Kasumi-1 (cell line): ENCODE results near the gene TM6SF1.
A peak's percentile ranks its signal among the peaks of the same experiment; 100 is the strongest.
"Not testable (repeated sequence)": the region's sequence is repeated elsewhere in the genome, so short reads cannot be mapped to it uniquely, and the experiment has no call there.

Source experiments
- DNase-seq, 2 experiments: peaks; one replicate each; lab custom pipeline; 2025; lab: John Stamatoyannopoulos, UW

The TM6SF1 gene

DNA sequence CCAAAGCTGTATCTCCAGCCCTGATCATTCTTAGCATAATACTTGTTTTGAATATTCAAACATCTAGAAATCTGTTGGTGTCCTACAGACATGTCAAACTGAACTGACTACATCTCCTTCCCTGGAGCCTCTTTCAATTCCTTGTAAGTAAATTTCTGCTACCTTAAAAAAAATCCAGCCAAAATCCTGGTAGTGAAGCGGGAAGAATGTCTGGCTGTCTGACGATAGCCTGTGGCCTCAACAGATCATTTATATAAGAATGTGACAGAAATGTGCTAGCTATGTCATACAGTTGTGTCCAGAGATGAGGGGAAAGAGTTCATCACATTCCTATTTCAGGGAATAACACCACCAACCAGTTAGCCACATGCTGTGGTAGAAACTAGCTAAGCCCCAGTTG is 18.6 kb upstream of the TM6SF1 start:
- no peak for DNase-seq

DNA sequence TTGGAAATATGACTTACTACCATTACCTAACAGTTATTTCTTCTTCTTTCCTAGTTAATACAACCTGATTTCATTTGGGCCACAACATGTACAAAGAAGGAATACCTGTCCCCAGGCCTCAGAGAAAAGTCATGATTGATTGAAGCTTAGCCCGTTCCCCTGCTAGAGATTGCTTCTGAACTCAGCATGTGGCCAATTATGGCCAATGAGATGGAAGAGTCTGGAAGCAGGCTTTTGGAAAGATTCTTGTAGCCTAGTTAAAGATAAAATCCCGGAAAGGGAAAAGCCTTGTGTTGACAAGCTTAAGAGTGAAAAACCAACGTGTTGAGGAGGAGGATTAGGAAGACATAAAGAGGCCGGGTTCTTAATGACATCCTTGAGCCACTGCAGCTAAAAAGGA is 17.0 kb upstream of the TM6SF1 start:
- DNase-seq: no peak

DNA sequence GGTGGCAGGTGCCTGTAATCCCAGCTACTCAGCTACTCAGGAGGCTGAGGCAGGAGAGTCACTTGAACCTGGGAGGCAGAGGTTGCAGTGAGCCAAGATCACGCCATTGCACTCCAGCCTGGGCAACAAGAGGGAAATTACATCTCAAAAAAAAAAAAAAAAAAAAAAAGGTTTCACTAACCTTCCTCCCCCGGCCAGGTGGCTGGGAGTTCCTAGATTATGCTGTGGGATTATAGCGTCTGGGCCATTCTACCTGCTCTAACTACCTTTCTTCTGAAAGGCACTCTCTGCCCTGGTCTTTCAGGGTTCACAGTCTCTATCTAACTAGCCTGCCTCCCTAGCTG is 15.5 kb upstream of the TM6SF1 start:
- DNase-seq: not testable (repeated sequence)

DNA sequence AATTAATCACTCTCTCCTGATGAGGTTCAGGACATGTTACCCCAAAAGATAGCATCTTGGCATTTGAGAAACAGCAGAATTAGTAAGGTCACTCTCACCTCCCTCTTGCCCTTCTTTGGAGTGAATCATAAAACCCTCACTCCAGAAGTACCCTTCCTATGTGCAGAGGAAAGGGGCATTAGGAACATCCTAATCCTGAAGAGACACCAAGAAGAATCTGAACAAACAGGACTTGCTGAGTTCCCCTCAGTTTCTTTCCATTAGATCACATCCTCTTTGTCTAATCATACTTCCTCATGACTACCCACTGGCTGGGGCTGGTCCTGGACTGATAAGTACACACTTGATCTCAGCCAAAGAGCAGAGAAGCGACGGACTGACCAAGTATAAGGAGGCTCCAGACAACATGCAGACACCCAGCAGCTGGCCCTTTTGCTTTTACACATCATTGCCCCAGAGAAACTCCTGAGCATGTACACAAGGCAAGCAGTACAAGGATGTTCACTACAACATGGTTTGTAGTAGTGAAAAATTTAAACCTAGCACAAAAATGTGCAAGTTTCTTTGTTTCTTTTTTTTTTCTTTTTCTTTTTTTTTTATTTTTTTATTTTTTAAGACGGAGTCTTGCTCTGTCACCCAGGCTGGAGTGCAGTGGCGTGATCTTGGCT is 15.0 kb upstream of the TM6SF1 start:
- peak; percentile 81 to 82 for DNase-seq

DNA sequence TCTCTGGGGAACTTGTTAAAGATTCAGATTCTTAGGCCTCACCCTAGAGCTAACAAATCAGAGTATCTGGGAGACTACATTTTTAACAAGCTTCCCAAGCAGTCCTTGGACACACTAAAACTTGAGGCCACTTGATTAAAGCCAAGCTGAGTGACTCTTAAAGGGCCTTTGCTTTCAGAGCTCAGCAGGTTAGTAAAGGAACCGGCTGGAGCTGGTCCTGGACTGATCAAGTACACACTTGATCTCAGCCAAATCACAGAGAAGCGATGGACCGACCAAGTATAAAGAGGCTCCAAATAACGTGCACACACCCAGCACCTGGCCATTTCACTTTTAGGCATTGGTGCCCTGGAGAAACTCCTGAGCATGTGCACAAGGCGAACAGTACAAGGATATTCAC is 12.9 kb upstream of the TM6SF1 start:
- DNase-seq: no peak

DNA sequence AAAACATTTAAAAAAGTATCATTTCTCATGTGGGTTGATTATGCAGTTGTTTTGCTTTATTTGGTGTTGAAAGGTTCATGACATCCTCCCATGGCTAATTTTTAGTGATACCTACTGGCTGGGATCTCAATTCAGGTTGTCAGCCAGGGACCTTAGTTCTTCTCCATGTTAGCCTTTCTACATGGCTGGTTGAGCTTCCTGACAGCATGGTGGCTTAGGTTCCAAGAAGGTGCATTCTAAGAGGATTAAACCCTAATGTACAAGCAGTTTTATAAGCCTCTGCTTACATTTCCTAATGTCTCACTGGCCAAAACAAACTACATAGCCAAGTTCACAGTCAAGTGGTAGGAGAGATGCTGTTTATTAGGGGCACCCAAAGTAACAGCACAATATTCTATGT is 9.4 kb upstream of the TM6SF1 start:
- no peak for DNase-seq

DNA sequence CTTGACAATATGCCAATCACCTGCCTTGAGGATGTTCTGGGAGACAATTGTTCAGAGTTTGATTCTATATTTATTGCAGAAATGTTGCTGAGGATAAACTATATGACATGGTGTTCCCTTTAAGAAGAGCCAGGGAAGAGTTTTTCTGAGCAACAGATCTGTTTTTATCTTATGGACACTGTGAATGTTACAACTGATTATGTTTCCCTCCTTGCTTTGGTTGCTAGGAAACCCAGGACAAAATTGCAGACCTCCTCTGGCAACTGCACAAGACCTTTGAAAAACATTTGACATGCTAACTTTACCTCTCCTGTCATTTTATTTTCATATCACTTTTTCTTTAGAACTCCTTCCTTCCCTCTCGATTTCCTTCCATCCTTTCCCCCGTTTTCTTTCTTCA is 8.2 kb upstream of the TM6SF1 start:
- DNase-seq: no peak

DNA sequence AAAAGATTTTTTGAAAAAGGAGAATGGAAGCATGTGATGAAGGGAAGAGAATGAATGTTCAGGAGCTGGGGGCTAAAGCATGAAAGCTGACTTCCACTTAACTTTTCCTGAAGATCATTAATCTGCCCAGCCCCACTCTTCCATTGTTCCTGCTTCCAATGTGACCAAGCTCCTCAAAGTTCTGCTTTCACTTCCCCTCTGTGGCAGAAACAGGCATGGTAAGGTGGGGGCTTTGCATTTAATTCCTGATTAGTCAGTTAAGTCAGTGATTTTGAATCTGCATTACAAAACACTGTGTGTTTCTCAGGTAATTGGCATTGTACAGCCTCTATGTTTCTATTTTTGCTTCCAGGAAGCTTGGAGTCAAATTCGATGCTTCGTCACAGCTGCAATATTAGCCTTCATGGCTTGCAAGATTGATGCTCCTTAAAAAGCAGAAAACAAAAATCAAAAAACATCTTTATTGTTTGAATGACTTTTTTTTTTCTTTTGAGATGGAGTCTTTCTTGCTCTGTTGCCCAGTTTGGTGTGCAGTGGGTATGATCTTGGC is 7.3 kb upstream of the TM6SF1 start:
- no peak for DNase-seq

DNA sequence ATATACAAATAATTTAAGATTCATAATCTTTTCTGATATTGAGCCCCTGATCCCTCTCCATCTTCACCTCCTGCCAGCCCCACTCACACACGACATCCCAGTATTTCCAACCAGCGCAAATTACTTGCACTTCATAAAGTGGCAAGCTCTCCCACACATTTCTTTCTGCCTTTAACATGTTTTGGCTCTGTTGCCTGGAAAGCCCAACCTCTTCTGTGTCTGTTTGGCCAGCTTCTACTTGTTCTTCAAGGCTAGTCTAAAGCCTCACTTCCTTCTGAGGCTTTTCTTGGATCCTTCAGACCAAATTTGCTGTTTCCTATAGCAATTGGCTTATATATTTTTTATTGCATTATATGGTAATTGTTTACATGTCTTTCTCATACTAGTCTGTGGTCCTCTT is 5.1 kb upstream of the TM6SF1 start:
- no peak for DNase-seq

DNA sequence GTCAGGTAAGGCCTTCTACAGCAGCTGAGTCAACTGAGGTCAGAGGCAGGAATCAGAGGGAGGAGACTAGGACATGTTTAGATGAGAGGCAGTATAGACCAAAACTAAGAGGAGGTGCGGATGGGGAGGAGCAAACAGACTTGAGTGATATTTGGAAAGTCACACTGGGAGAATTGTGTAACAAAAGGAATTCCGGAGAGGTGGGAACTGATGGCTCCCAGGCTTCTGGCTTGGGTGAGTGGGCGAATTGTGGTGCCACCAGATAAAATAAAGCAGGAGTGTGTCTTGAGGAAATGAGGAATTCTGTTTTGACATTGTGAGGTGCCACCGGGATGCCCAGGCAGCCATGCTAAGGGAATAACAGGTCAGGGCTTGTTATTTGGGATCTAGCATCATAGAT is 3.3 kb upstream of the TM6SF1 start:
- no peak for DNase-seq

DNA sequence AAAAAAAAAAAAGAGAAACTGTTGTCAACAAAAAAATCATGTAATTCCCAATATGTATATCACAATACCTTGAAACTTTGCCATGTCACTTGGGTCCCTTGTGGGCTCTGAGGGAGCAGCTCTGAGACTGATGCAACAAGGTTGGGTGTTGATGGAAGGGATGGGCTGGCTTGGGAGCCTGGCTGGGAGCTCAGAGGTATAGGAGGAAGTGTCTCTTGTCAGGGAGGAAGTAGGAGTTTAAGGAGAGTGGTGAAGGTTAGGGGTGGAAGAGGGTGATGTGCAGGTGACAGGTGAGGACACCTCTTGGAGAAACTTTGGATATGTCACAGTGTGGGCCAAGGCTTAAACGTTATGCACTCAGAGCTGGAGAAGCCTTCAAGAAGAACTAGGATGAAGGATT is 2.0 kb upstream of the TM6SF1 start:
- DNase-seq: no peak

DNA sequence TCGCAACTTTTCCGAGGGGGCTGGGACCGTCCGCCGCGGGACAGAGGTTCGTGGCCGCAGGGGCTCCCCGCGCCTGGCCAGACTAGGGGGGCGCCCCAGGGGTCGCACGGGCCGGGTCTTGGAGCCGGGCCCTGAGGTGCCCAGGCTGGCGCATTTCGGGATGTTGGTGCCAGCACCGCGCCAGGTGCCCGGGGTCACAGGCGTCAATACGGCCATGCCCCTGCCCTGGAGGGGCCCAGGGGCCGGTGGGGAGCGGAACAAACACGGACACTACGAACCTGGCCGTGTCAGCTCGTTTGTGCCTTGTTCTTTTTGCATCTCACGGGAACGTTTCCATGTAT is 366 bp downstream of the TM6SF1 start:
- DNase-seq: no peak

DNA sequence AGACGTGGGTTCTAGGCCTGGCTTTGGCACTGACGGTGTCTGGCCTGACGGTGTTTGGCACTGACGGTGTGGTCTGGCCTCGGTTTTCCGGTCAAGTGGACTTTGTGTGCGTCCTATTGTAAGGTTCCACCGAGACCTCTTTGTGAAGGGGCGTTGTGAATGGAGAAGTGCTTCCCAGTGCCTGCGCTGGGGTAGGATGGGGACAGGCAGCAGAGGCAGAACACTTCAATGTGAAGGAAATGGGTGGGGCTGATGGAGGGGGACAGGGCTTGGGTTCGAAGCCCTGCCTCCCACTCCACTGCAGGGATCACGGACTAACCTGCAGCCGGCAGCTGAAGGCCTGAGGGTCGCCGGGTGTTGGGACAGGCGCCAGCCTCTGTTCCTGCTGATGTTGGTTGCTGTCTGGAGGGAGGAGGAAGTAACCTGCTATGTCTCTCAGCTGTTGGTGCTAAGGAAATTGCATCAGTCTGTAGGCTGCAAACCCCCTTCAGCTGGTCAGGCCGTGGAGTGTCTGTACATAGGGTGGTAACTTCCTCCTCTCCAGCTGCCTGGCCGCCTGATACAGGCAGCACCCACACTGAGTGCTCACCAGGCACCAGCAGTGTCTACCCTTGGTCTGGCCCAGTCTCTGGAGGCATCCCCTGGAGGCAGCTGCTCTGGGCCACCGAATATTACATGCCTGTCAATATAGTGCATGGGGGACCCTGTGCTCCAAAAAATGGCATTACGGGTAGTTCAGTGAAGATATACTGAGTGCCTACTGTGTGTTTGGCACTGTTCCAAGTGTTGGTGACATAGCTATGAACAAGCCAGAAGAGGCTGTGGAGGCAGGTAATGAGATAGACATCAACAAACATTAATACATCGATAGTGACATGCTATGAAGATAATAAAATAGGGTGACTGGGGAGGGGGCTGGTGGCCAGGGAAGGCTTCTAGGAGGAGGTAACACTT is 1.1 kb downstream of the TM6SF1 start:
- DNase-seq: peak; percentile 98 to 99

DNA sequence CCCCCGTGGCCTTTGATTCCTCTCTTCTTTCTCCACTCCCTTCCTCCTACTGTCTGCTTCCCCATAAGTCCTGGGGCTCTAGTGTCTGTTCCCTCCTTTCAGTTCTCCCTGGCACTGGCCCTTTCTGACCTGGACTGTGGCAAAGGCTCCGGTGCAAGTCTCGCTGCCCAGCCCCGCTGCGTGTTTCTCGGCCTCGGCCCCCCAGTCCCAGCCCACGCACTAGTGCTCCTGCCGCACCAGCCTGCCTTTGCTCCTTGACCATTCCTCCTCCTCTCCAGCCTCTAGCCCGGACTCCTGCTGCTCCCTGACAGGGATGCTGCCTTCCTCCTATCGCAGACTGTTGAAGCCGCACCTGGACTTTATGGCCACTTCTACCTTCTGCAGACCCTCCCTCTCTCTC is 2.1 kb downstream of the TM6SF1 start:
- no peak for DNase-seq

DNA sequence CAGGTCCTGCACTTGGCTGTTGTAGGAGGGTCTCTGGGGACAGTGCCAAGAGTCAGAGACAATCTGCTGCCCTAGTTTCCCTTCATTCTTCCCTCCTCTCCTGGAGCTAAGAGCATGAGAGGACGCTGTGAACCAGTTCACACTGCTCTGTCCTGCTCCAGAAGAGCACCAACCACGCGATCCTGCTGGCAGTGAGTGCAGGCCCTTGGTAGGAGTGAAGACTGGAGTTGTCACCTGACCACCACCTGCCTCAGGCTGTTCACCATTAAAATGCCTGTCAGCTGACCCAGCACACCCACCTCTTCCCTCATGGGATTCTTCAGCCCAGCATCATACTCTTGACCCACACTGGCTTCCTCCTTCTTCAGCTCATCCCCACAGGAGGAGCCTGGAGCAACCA is 2.9 kb downstream of the TM6SF1 start:
- no peak for DNase-seq

DNA sequence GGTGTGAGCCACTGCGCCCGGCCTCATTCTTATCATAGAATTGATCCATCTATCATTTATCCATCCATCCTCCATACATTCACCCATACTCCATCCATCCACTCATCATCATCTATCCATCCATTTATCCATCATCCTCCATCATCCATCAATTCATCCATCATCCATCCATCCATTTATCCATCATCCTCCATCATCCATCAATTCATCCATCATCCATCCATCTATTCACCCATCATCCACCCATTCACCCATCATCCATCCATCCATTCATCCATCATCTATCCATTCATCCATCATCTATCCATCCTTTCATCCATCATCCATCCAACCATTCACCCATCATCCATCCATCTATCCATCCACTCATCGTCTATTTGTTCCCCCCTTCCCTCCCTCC is 3.7 kb downstream of the TM6SF1 start:
- no peak for DNase-seq

DNA sequence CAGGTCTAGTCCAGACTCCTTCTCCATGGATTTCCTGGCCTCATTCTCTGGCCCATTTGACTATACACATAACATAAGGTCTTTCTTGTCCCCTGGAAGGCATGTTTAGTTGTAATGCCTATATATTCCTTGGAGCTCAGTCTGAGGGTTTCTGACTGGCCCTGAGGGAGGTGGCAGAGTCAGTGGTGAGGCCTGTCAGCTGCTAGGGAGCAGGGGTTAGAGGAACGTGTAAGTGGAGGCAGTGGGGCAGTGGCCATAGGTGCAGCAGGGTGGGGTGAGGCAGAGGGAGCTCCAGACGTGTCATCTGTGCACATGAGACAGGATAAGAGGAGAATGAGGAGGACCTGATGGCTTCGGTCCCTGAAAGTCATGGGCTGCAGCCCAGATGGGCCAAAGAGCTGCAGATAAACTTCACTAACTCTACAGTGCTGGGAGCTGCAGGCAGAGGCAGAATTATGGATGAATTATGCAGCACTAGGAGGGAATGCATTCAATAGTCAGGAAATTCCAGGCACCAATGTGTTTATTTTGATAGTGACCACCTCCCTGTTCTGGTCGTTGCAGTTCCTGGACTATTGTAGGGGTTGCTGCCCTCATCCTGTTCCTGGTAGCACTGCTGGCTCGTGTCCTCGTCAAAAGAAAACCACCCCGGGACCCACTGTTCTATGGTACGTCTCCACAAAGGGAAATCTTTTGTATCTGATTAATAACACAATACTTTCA is 4.9 kb downstream of the TM6SF1 start:
- no peak for DNase-seq

DNA sequence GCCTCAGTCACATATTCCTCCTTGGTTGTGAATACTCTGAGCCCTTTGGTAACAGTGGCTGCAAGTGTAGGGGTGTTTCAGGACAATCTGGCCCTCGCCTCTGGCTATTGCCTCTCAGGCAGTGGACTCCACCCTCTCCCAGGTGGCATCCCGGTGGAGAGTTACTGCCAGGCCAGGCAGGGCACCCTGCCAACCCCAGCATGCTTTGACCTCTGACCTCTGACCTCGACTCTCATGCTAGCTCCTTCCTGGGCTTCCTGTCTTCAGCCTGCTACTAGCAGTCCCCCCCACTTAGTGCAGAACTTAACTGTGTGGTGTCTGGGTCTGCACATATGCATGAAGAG is 5.5 kb downstream of the TM6SF1 start:
- DNase-seq: no peak

DNA sequence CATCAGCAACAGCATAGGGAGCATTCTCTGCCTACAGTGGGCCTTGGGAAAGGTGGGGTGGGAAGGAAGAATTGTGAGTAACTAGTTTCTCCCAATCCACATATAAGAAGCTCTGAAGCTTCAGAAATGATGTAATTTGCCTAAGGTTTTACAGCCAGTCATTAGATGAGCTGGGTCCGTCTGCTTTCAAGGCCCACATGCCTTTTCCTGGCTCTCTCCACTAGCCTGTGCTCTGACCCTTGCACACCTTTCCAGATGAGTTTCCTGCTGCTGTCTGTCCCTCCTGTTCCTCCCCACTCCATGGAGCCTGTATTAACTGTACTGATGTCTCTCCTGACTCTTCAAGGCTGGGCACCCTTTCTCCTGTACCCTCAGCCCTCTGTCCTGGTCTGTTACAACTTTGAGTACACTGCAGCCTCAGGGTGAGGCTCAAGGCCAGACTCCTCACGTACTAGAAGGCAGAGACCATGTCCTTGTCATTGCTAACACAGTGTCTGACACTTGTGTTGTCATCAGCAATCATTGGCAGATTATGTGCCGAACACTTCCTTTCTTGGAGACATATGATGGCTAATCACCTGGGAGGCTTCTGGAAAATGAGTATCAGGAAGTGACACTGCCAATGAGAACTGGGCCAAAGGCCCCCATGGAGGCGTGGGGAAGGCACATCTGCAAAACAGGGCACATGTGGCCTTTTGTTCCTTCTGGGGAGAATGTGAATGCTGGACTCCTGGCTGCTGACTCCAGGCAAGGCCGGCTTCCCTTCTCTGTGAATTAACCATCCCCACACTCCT is 6.6 kb downstream of the TM6SF1 start:
- no peak for DNase-seq

DNA sequence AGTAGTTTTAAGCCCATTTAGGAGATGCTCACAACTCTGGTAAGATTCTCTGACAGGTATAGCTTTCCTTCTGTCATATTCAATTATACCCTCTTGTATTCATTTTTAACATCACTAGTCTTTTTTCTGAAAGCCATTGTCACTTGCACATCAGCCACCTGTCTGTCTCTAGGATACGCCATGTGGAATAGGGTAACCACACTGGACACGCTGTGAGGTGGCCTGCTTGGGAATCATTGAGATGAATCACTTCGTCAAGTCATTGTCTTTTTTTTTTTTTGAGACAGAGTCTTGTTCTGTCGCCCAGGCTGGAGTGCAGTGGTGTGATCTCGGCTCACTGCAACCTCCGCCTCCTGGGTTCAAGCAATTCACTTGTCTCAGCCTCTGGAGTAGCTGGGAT is 7.4 kb downstream of the TM6SF1 start:
- DNase-seq: no peak

DNA sequence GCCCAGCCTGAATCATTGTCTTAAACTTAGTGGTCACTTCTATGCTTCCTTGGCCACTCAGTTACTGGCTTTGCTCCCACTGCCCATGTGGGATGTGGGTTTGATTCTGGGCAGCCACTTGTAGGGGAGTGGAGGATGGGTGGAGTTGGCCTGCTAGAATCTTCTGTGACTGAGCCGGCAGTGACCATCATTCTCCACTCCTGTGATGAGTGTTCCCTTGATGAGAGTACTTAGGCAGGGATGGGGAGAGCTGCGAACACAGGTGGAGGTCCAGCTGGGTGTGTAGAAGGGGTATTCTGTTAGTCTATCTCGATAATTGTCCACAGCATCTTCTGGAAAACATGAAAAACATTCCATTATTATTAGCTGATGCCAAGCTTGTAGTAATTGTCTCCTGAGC is 8.0 kb downstream of the TM6SF1 start:
- no peak for DNase-seq
